DMS79 (cell line): ENCODE results near the gene ITFG1.
"Not testable (repeated sequence)": the region's sequence is repeated elsewhere in the genome, so short reads cannot be mapped to it uniquely, and the experiment has no call there.

ENCODE experiments used
- DNase-seq: peaks from one replicate; lab custom pipeline; 2025; lab: John Stamatoyannopoulos, UW

Gene ITFG1

GRCh38 chr16:47150067-47150466, 310.8 kb downstream of the ITFG1 start:
- no peak for DNase-seq

DNA sequence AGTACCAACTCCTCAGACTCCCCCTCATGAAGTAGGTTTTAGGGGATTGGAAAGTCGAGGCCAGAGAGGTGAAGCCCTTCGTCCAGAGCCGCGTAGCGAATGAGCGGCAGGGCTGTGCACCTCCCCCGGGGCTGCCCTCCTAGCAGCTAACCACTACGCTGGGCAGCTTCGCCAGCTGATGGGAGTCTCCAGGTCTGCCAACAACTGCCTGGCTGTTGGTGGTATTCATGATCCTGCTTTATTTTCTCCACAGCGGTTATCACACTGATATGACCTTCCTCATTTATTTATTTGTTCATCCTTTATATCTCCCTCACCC, 316.3 kb downstream of the ITFG1 start:
- DNase-seq: no peak

DNA sequence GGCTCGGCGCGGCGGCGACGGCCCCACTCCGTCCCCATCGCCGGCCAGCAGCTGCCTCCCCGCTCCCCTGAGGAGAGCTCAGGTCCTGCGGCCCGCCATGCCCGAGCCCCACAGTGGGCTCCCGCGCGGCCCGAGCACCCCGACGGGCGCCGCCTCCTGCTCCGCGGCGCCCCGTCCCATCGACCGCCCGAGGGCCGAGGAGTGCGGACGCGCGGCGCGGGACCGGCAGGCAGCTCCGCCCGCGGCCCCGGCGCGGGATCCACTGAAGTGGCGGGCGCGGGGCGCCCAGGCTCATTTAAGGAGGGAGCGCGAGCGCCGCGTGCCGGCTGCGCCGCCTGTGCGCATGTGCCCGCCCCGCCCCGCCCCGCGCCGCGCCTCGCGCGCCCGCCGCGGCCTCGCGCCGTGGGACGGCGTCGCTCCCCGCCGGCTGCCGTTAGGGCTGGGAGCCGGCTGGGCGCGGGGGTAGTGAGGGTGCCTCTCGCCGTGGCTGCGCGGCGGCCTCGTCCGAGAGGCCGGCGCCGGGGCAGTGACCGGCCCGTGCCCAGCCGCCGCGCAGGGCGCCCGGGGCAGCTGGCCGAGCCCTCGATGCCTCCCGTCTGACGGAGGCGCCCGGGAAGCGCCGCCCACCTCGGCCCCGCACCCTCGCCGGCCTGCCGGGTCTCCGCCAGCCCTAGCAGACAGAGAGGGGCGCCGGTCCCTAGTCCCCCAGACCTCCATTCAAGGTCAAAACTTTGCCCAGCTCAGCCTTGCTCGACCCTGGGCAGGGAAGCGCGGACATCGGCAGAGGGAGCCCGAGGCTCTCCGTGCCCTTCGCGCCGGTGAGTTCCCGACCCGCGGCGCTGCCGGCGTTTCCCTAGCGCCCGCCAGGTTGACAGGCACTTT, 316.9 kb downstream of the ITFG1 start, which contains the start of gene NETO2:
Gene NETO2, minus strand, starts transcription at position 269 of the 882 bp plus-strand sequence. CDS start 333 bp downstream, outside the sequence.
- peak; percentile 30 for DNase-seq

DNA sequence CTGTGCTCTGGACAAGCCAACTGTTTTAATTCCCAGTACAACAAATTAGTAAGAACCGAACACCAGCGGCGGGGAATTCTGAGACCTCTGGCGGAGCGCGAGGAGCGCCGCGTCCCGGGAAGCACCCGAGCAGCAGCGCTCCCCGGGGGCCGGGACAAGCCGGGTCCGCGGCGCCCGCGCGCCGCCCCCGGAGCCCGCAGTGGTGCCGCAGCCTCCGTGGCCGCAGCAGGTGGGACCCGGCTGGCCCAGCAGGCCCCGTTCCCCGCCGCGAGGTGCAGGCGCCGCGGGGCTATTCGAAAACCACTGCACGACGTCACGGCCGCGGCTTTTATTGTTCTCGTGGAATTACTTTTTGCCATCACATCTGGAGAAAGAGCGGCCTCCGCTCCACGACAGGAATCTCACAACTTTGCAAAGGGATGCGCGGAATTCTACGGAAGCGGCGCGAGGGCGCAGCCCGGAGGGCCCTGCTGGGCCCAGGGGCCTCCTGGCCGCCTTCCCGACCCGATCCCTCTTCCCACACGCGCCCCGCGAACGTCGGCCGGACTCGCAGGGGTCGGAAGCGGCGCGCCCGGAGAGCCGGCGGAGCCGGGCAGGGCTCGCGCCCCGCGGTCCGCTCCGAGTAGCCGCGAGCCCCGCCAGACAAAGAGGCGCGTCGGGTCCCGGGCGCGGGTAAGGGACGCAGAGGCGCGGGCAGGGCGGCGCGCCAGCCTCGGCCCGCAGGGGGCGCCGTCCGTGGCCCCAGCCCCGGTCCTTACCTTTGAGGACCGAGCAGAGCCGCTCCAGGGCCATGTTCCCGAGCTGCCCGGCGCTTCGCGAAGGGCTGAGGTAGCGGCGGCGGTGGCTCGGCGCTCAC, 317.8 kb downstream of the ITFG1 start:
- DNase-seq: no peak

- no peak for DNase-seq
Observed at GRCh38 chr16:47142486-47142820, 318.4 kb downstream of the ITFG1 start.

GRCh38 chr16:47141773-47142485, 318.9 kb downstream of the ITFG1 start:
- peak; percentile 64 for DNase-seq

- no peak for DNase-seq
Observed at GRCh38 chr16:47140686-47141085, 320.2 kb downstream of the ITFG1 start.

DNA sequence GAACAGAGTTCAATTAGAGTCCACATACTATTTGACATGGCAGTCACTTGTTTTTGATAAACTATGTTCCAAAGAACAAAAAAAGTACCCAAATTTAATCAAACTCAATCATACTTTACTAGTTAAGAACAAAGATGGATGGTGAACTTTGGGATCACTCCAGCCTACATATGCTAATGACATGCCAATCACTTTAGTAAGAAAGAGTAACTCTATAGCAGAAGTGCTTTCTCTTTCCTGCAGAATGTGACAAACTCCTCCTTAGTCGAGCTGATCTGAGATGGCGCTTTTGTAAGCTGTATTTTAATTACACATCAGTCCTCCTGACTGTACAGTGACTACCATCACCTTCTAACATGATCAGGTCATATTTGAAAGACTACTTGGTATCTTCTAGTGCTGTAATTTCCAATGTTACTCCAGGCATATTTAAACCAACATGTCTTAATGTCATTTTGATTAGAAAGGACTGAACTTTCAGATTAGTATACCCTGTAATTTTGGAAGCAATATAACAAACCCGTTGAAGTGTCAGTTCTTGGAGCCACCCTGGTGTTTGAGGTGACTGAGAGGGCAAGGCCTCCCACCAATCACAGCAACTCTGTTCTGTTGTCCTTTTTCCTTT, 321.2 kb downstream of the ITFG1 start:
- no peak for DNase-seq

DNA sequence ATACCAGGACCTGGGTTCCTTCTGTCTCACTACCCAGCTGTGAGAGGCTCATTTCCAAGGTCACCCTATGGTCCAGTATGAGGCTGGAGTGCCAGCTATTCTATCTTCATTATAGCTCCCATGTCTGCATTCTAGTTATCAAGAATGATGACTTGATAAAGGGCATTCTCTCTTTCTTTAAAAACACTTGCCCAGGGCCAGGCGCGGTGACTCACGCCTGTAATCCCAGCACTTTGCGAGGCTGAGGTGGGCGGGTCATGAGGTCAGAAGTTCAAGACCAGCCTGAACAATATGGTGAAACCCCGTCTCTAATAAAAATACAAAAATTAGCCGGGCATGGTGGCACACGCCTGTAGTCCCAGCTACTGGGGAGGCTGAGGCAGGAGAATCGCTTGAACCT, 322.9 kb downstream of the ITFG1 start:
- DNase-seq: not testable (repeated sequence)

DNA sequence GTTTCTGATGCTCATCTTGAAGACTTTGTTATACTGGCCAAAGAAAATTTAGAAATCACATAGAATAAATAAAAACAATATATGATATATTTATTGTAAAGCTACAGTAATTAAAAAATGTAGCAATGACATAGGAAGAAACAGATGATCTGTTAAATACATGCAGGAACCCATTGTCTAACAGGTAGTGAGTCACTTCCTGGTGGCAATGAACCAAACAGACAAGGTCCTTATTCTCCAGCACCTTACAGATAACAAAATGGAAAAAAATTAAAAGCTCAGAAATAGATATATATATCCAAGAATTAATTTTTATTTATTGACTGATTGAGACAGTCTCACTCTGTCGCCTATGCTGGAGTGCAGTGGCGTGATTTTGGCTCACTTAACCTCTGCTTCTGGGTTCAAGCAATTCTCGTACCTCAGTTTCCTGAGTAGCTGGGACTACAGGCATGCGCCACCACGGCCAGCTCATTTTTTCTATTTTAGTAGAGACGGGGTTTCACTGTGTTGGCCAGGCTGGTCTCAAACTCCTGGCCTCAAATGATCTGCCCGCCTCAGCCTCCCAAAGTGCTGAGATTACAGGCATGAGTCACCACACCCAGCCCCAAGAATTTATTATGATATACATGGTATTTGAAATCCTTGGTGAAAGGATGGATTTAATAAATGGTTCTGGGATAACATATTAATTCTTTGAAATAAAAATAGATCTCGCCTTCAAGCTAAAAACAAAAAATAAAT, 324.6 kb downstream of the ITFG1 start:
- DNase-seq: no peak

- DNase-seq: no peak
Observed at GRCh38 chr16:47134550-47134949, 326.3 kb downstream of the ITFG1 start.

- no peak for DNase-seq
Observed at GRCh38 chr16:47132308-47132707, 328.6 kb downstream of the ITFG1 start.

DNA sequence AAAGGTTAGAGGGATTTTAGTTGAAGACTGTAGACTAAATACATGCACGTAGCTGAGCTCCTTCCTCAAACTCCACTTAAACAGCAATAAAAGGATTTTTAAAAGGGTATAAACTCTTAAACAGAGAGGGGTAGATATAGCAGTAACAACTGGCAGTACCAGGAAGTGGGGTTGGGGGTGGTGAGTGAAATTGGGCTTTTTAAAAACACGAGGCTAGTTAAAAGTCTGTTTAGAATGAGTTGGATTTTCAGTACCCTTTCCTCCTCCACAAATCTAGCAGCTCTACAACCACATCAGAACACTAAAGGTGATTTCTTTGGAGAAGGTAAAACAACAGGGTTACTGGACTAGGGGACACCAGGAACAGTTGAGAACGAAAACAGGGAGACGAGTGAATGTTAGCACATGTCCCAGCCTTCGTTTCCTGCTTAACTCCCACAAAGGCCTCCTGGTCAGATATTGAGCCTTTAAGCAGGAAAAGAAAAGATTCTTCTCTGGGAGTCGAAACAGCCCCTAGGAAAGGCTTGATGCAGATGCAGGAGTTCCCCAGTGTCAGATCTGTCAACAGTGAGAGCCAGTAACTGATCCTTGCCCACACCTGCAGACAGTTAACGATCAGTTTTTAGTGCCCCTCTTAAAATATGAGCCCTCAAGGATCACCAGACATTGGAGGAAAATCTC, 331.0 kb downstream of the ITFG1 start:
- no peak for DNase-seq

- DNase-seq: no peak
Observed at GRCh38 chr16:47127541-47127940, 333.3 kb downstream of the ITFG1 start.

GRCh38 chr16:47125757-47126156, 335.1 kb downstream of the ITFG1 start:
- no peak for DNase-seq

DNA sequence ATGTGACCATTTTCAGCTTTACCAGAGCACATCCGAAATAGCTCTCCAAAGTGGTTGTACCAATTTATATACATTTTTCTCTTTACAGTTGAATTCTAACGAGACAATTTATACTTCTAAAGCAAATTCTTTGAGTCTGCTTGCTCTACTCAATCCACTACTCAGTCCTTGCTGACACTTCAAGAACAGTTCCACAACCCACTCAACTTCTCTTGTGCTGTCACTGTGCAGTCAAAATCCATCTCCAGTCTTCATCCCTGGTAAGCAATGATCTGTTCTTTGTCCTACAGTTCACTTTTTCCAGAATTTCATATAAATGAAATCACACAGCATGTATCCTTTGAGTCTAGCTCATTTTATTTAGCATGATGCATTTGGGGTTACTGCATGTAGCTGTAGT, 347.7 kb downstream of the ITFG1 start:
- no peak for DNase-seq

GRCh38 chr16:47110939-47111338, 349.9 kb downstream of the ITFG1 start:
- DNase-seq: no peak

- DNase-seq: no peak
Observed at GRCh38 chr16:47109361-47109760, 351.5 kb downstream of the ITFG1 start.
